WTC11 (cell line): Measurements from ENCODE around the gene PRKN. TPM values are rescaled to one million over a fixed set of nuclear protein-coding genes. Genes with fewer than 3 reads are reported as not detected.

Experiments used
- ATAC-seq: fragments of 200-7000 bp; cut with Tn5 transposase; 2 replicates; pipeline ENCODE4 v1.10.0; 2021; ENCODE audit warnings: mild to moderate bottlenecking, moderate library complexity
- CTCF ChIA-PET: fragments of 300-600 bp; sonication (Branson Sonifier 250); formaldehyde crosslinking; loops from one replicate; lab custom pipeline; 2021; ENCODE audit warnings: antibody characterized with exemption; lab: Charles Lee
- POLR2A ChIA-PET: fragments of 350-600 bp; sonication (Branson Sonifier 250); formaldehyde crosslinking; loops from one replicate; lab custom pipeline; 2021; ENCODE audit warnings: antibody characterized with exemption; lab: Charles Lee
- DNase-seq: peaks from one replicate; pipeline ENCODE4 v3.0.0; 2021; ENCODE audit warnings: low spot score
- H3K27ac Mint-ChIP-seq: 2 replicates; pipeline ENCODE4 v1.8.0; 2021; ENCODE audit warnings: mixed read lengths
- H3K27me3 Mint-ChIP-seq: 2 replicates; pipeline ENCODE4 v1.8.0; 2021; ENCODE audit warnings: low read depth, mild to moderate bottlenecking, moderate library complexity, mixed read lengths
- H3K36me3 Mint-ChIP-seq: 2 replicates; pipeline ENCODE4 v1.8.0; 2021; ENCODE audit warnings: mixed read lengths
- H3K4me1 Mint-ChIP-seq: 2 replicates; pipeline ENCODE4 v1.8.0; 2022; ENCODE audit warnings: mixed read lengths
- H3K4me3 Mint-ChIP-seq: 2 replicates; pipeline ENCODE4 v1.8.0; 2021; ENCODE audit warnings: mild to moderate bottlenecking, moderate library complexity, mixed read lengths
- H3K9me3 Mint-ChIP-seq: 2 replicates; pipeline ENCODE4 v1.8.0; 2021; ENCODE audit warnings: mixed read lengths
- ARID4B ChIP-seq: sonication (generic); formaldehyde crosslinking; IDR thresholded peaks from 2 replicates; pipeline ENCODE4 v1.8.0; 2023; ENCODE audit warnings: missing genetic modification reagents, mild to moderate bottlenecking, borderline replicate concordance
- ATF2 ChIP-seq: sonication (generic); formaldehyde crosslinking; IDR thresholded peaks from 2 replicates; pipeline ENCODE4 v1.8.1; 2022; ENCODE audit warnings: low read depth, missing genetic modification reagents, borderline replicate concordance
- CBFB ChIP-seq: sonication (generic); formaldehyde crosslinking; IDR thresholded peaks from 2 replicates; pipeline ENCODE4 v1.8.1; 2022; ENCODE audit warnings: mild to moderate bottlenecking, low read depth, missing genetic modification reagents
- EMX1 ChIP-seq: fragments of 250-450 bp; sonication (Bioruptor Pico); IDR thresholded peaks from 2 replicates; pipeline ENCODE4 v1.8.0; 2021; ENCODE audit warnings: mild to moderate bottlenecking
- ETV6 ChIP-seq: sonication (generic); formaldehyde crosslinking; IDR thresholded peaks from 2 replicates; pipeline ENCODE4 v1.8.1; 2022; ENCODE audit warnings: mild to moderate bottlenecking, missing genetic modification reagents
- HMGXB4 ChIP-seq: sonication (generic); formaldehyde crosslinking; IDR thresholded peaks from 2 replicates; pipeline ENCODE4 v1.8.1; 2023; ENCODE audit warnings: mild to moderate bottlenecking, moderate library complexity, missing genetic modification reagents
- IRF2 ChIP-seq: sonication (generic); formaldehyde crosslinking; IDR thresholded peaks from 2 replicates; pipeline ENCODE4 v1.8.0; 2022; ENCODE audit warnings: low read depth, missing genetic modification reagents, borderline replicate concordance
- JUN ChIP-seq: sonication (generic); formaldehyde crosslinking; IDR thresholded peaks from 2 replicates; pipeline ENCODE4 v1.8.0; 2023; ENCODE audit warnings: mild to moderate bottlenecking, missing genetic modification reagents
- NR2C2 ChIP-seq: sonication (generic); formaldehyde crosslinking; IDR thresholded peaks from 2 replicates; pipeline ENCODE4 v1.8.0; 2022; ENCODE audit warnings: mild to moderate bottlenecking, missing genetic modification reagents
- OVOL2 ChIP-seq: fragments of 250-450 bp; sonication (Bioruptor Pico); IDR thresholded peaks from 2 replicates; pipeline ENCODE4 v1.9.0; 2021; ENCODE audit warnings: mild to moderate bottlenecking, borderline replicate concordance
- RORB ChIP-seq: fragments of 250-450 bp; sonication (Bioruptor Pico); IDR thresholded peaks from 2 replicates; pipeline ENCODE4 v1.9.0; 2021; ENCODE audit warnings: mild to moderate bottlenecking
- TCF7 ChIP-seq: sonication (generic); formaldehyde crosslinking; IDR thresholded peaks from 2 replicates; pipeline ENCODE4 v1.8.0; 2022; ENCODE audit warnings: mild to moderate bottlenecking, low read depth, missing genetic modification reagents, moderate library complexity
- ZNF121 ChIP-seq: sonication (generic); formaldehyde crosslinking; IDR thresholded peaks from 2 replicates; pipeline ENCODE4 v1.8.0; 2023; ENCODE audit warnings: missing genetic modification reagents
- ZNF219 ChIP-seq: sonication (generic); formaldehyde crosslinking; IDR thresholded peaks from 2 replicates; pipeline ENCODE4 v1.8.0; 2023; ENCODE audit warnings: missing genetic modification reagents, mild to moderate bottlenecking, borderline replicate concordance
- ZNF263 ChIP-seq: sonication (generic); formaldehyde crosslinking; IDR thresholded peaks from 2 replicates; pipeline ENCODE4 v1.8.1; 2022; ENCODE audit warnings: low read depth, mild to moderate bottlenecking, moderate library complexity, missing genetic modification reagents
- total RNA-seq: library from RNA; stranded (reverse); gene quantifications from 3 replicates; pipeline ENCODE4 v1.2.3, GENCODE V29; 2021
- TF ChIP-seq, protein P1 (sequence below): fragments of 250-450 bp; sonication (Bioruptor Pico); IDR thresholded peaks from 2 replicates; pipeline ENCODE4 v1.9.0; 2021; ENCODE audit warnings: mild to moderate bottlenecking, borderline replicate concordance
- TF ChIP-seq, protein P2 (sequence below): sonication (generic); formaldehyde crosslinking; IDR thresholded peaks from 2 replicates; pipeline ENCODE4 v1.8.0; 2022; ENCODE audit warnings: mild to moderate bottlenecking, missing genetic modification reagents
- TF ChIP-seq, protein P3 (sequence below): sonication (generic); formaldehyde crosslinking; IDR thresholded peaks from 2 replicates; pipeline ENCODE4 v1.8.0; 2023; ENCODE audit warnings: mild to moderate bottlenecking, missing genetic modification reagents

PRKN gene
- total RNA-seq, 1 experiment from 2014 or later: 0.59 TPM

- TF ChIP-seq ARID4B: no peak
- TF ChIP-seq TCF7: no peak
- TF ChIP-seq CBFB (CRISPR knock-in tag): no peak
- TF ChIP-seq ZNF263: no peak
- TF ChIP-seq HMGXB4 (CRISPR knock-in tag): no peak
- TF ChIP-seq EMX1 (CRISPR knock-in tag): no peak
Measured at GRCh38 chr6:162625846-162626540, 101.6 kb downstream of the PRKN start (continued).

DNA sequence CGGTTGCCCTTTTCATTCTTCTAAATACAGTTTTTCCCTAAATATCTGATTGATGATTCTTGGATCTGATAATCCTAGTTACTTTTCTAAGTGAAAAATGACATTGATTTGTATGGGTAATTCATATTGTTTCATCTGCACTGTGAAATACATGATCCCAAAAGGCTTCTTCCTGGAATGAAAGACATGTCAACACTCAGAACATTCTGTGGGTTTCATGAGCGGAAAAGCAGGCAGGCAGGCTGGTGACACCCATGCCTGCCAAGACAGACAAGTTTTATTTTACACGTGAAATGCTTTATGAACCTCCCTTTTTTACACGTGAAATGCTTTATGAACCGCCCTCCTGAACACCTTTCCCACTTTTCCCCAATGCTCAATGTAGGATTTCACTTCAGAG, 105.0 kb downstream of the PRKN start:
- H3K4me1 Mint-ChIP-seq: peaks cover 43% of the 10 kb centered on the region
- H3K9me3 Mint-ChIP-seq: no peaks in the 10 kb centered on the region
- no peak for DNase-seq
- no peak for ATAC-seq
- ChIA-PET POLR2A (no interaction called here), CTCF (interaction anchor here (0.7 kb wide), 1 partner anchor 9 kb away, joined by 3 read pairs; no protein-coding TSS in a partner anchor)
- no peak overlapping the region for H3K4me3 Mint-ChIP-seq
- H3K36me3 Mint-ChIP-seq: no peaks in the 10 kb centered on the region; the same call in 1 of the 2 replicates
- no peaks in the 10 kb centered on the region for H3K27me3 Mint-ChIP-seq
- no peak overlapping the region; the same call in 1 of the 2 replicates for H3K27ac Mint-ChIP-seq
- TF ChIP-seq JUN (CRISPR knock-in tag) (no peak), ATF2 (CRISPR knock-in tag) (no peak), ZNF219 (no peak)
- TF ChIP-seq, protein P1, sequence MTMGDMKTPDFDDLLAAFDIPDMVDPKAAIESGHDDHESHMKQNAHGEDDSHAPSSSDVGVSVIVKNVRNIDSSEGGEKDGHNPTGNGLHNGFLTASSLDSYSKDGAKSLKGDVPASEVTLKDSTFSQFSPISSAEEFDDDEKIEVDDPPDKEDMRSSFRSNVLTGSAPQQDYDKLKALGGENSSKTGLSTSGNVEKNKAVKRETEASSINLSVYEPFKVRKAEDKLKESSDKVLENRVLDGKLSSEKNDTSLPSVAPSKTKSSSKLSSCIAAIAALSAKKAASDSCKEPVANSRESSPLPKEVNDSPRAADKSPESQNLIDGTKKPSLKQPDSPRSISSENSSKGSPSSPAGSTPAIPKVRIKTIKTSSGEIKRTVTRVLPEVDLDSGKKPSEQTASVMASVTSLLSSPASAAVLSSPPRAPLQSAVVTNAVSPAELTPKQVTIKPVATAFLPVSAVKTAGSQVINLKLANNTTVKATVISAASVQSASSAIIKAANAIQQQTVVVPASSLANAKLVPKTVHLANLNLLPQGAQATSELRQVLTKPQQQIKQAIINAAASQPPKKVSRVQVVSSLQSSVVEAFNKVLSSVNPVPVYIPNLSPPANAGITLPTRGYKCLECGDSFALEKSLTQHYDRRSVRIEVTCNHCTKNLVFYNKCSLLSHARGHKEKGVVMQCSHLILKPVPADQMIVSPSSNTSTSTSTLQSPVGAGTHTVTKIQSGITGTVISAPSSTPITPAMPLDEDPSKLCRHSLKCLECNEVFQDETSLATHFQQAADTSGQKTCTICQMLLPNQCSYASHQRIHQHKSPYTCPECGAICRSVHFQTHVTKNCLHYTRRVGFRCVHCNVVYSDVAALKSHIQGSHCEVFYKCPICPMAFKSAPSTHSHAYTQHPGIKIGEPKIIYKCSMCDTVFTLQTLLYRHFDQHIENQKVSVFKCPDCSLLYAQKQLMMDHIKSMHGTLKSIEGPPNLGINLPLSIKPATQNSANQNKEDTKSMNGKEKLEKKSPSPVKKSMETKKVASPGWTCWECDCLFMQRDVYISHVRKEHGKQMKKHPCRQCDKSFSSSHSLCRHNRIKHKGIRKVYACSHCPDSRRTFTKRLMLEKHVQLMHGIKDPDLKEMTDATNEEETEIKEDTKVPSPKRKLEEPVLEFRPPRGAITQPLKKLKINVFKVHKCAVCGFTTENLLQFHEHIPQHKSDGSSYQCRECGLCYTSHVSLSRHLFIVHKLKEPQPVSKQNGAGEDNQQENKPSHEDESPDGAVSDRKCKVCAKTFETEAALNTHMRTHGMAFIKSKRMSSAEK: no peak
- TF ChIP-seq, all 79 proteins: peak for 0

GRCh38 chr6:162621246-162621645, 106.3 kb downstream of the PRKN start:
- ATAC-seq: peak; percentile 62
- DNase-seq: no peak
- no peak for TF ChIP-seq NR2C2 (CRISPR knock-in tag)
- TF ChIP-seq, protein P2, sequence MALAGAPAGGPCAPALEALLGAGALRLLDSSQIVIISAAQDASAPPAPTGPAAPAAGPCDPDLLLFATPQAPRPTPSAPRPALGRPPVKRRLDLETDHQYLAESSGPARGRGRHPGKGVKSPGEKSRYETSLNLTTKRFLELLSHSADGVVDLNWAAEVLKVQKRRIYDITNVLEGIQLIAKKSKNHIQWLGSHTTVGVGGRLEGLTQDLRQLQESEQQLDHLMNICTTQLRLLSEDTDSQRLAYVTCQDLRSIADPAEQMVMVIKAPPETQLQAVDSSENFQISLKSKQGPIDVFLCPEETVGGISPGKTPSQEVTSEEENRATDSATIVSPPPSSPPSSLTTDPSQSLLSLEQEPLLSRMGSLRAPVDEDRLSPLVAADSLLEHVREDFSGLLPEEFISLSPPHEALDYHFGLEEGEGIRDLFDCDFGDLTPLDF: no peak
- no peak for TF ChIP-seq OVOL2
- no peak for TF ChIP-seq RORB (CRISPR knock-in tag)
- TF ChIP-seq, protein P3, sequence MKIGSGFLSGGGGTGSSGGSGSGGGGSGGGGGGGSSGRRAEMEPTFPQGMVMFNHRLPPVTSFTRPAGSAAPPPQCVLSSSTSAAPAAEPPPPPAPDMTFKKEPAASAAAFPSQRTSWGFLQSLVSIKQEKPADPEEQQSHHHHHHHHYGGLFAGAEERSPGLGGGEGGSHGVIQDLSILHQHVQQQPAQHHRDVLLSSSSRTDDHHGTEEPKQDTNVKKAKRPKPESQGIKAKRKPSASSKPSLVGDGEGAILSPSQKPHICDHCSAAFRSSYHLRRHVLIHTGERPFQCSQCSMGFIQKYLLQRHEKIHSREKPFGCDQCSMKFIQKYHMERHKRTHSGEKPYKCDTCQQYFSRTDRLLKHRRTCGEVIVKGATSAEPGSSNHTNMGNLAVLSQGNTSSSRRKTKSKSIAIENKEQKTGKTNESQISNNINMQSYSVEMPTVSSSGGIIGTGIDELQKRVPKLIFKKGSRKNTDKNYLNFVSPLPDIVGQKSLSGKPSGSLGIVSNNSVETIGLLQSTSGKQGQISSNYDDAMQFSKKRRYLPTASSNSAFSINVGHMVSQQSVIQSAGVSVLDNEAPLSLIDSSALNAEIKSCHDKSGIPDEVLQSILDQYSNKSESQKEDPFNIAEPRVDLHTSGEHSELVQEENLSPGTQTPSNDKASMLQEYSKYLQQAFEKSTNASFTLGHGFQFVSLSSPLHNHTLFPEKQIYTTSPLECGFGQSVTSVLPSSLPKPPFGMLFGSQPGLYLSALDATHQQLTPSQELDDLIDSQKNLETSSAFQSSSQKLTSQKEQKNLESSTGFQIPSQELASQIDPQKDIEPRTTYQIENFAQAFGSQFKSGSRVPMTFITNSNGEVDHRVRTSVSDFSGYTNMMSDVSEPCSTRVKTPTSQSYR (CRISPR knock-in tag): no peak
- TF ChIP-seq ETV6 (CRISPR knock-in tag): no peak
- TF ChIP-seq ZNF121 (CRISPR knock-in tag): no peak
- no peak for TF ChIP-seq IRF2

More at GRCh38 chr6:162621246-162621645, 106.3 kb downstream of the PRKN start:
- H3K4me3 Mint-ChIP-seq: no peak overlapping the region
- H3K9me3 Mint-ChIP-seq: no peaks in the 10 kb centered on the region
- no peaks in the 10 kb centered on the region for H3K27me3 Mint-ChIP-seq
- ChIA-PET POLR2A (no interaction called here), CTCF (interaction anchor here (1.1 to 1.3 kb wide), 2 partner anchors 163 to 179 kb away, joined by 3 read pairs; no protein-coding TSS in a partner anchor)
- H3K4me1 Mint-ChIP-seq: peaks cover 37% of the 10 kb centered on the region
- H3K36me3 Mint-ChIP-seq: no peaks in the 10 kb centered on the region; the same call in 1 of the 2 replicates
- H3K27ac Mint-ChIP-seq: no peak overlapping the region
